HG03064 (cell line): ENCODE measurements around the gene ATXN7L3B.
"Not testable (repeated sequence)": the region's sequence is repeated elsewhere in the genome, so short reads cannot be mapped to it uniquely, and the experiment has no call there.

Experiments used
- ATAC-seq: cut with Tn5 transposase; IDR thresholded peaks from one replicate; pipeline ENCODE4 v1.9.1; 2021; ENCODE audit warnings: low read depth; ENCODE audit not compliant: unreplicated experiment

Gene ATXN7L3B

GRCh38 chr12:74537707-74538385 is at the start of gene ATXN7L3B:
Gene ATXN7L3B (plus strand): TSS chr12:74537835. CDS start chr12:74538113, 278 bp downstream.
- peak; percentile 97 for ATAC-seq

- ATAC-seq, result peak; percentile 47
These were observed 49.5 kb upstream of the ATXN7L3B start for GRCh38 chr12:74488134-74488533.

- no peak for ATAC-seq
These were observed 48.1 kb upstream of the ATXN7L3B start for GRCh38 chr12:74489543-74489942.

GRCh38 chr12:74490390-74491064 is 47.1 kb upstream of the ATXN7L3B start:
- peak; percentile 77 for ATAC-seq

- ATAC-seq, result no peak
These were observed 46.3 kb upstream of the ATXN7L3B start for GRCh38 chr12:74491374-74491773.

- no peak for ATAC-seq
These were observed 38.4 kb upstream of the ATXN7L3B start for GRCh38 chr12:74499192-74499591.

GRCh38 chr12:74508873-74509657 is 28.6 kb upstream of the ATXN7L3B start:
- ATAC-seq, result not testable (repeated sequence)

GRCh38 chr12:74509886-74510285 is 27.7 kb upstream of the ATXN7L3B start:
- no peak for ATAC-seq

GRCh38 chr12:74514098-74514872 is 23.4 kb upstream of the ATXN7L3B start:
- no peak for ATAC-seq

GRCh38 chr12:74515849-74516248 is 21.8 kb upstream of the ATXN7L3B start:
- ATAC-seq, result no peak

GRCh38 chr12:74526535-74526934 is 11.1 kb upstream of the ATXN7L3B start:
- ATAC-seq, result no peak

GRCh38 chr12:74527491-74527890 is 10.1 kb upstream of the ATXN7L3B start:
- ATAC-seq, result no peak

GRCh38 chr12:74530676-74531075 is 7.0 kb upstream of the ATXN7L3B start:
- no peak for ATAC-seq

GRCh38 chr12:74535536-74535935 is 2.1 kb upstream of the ATXN7L3B start:
- ATAC-seq, result no peak

GRCh38 chr12:74537126-74537706 is 419 bp upstream of the ATXN7L3B start:
- ATAC-seq, result peak; percentile 64

GRCh38 chr12:74538491-74539258 is 1.0 kb downstream of the ATXN7L3B start:
- no peak for ATAC-seq

- ATAC-seq, result no peak
These were observed 1.6 kb downstream of the ATXN7L3B start for GRCh38 chr12:74539261-74539660.

GRCh38 chr12:74539765-74540526 is 2.3 kb downstream of the ATXN7L3B start:
- ATAC-seq, result no peak

GRCh38 chr12:74541074-74541473 is 3.4 kb downstream of the ATXN7L3B start:
- ATAC-seq, result no peak
